Measurements from ENCODE around the gene UBA52. TPM values are rescaled to one million over a fixed set of nuclear protein-coding genes. Genes with fewer than 3 reads are reported as not detected.

UBA52 gene
- total RNA-seq (2022; extraction: Qiagen RNA extraction; ENCODE audit: low read depth): 972 to 1,227 TPM (median 1,167 TPM) in 5 replicates

GRCh38 chr19:18571564-18572344 is at the start of gene UBA52:
Gene UBA52, plus strand, starts transcription at chr19:18571857. Its CDS starts 1,444 bp downstream, at chr19:18573301.

GRCh38 chr19:18542941-18543813 is 28.5 kb upstream of the UBA52 start, which contains the start of gene FKBP8:
Gene FKBP8, minus strand, starts transcription at chr19:18543573. Its CDS starts 1,603 bp downstream, at chr19:18541970.

GRCh38 chr19:18557411-18558201 is 14.1 kb upstream of the UBA52 start, which contains the start of gene KXD1:
Gene KXD1, plus strand, starts transcription at chr19:18557870. Its CDS starts 4,187 bp downstream, at chr19:18562057.

GRCh38 chr19:18588611-18589379 is 17.1 kb downstream of the UBA52 start, which contains the start of gene REX1BD:
Gene REX1BD, plus strand, starts transcription at chr19:18588798. Its CDS starts 4 bp downstream, at chr19:18588802.

GRCh38 chr19:18606281-18607225 is 34.9 kb downstream of the UBA52 start, which contains the start of gene CRLF1:
Gene CRLF1, minus strand, starts transcription at chr19:18606799. Its CDS starts 143 bp downstream, at chr19:18606656.

DNA sequence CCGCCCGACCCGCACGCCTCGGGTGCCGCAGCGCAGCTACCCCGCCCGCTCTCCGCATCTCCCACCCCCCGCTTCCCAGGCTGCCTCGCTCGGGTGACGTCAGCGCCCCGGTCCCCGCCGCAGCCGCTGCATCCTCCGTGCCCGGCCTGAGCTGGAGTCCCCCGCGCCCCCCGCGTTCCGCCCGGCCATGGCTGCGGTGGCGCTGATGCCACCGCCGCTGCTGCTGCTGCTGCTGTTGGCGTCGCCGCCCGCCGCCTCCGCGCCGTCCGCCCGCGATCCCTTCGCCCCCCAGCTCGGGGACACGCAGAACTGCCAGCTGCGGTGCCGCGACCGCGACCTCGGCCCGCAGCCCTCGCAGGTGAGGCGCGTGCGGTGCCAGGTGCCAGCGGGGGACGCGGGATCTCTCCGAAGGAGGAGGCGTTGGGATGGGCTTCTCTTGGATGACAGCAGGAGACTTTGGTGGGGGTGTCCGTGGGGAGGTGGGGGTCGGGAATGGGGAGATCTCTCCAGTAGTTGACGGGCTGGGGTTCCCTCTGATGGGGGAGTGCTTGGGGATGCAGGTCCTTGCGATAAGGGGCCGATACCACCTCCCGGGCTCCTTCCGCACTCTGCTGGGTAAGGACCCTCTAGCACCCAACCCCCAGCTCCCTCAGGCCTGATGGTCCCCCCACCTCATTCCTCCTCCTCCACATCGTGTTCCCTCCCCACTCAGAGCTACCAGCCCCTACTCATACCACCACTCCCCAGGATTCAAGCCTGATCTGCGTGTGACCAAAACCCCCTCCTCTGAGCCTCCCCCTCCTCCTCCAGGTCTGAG is 41.3 kb downstream of the UBA52 start, which contains the start of gene TMEM59L:
TMEM59L (plus strand) TSS at position 99 of the 817 bp plus-strand sequence; CDS start at position 188, 89 bp downstream.

Other genes with a start within 250 kb of the UBA52 start
- gene LSM4, start 248.8 kb upstream of the UBA52 start, total RNA-seq (2022; extraction: Qiagen RNA extraction; ENCODE audit: low read depth): 212 to 240 TPM (median 230 TPM) in 5 replicates
- gene PGPEP1, start 231.3 kb upstream of the UBA52 start, total RNA-seq (2022; extraction: Qiagen RNA extraction; ENCODE audit: low read depth): 2.2 to 3.7 TPM (median 3.6 TPM) in 5 replicates
- 32.5 to 82.2 TPM (median 56.6 TPM) in 5 replicates for gene GDF15, start 185.7 kb upstream of the UBA52 start, total RNA-seq (2022; extraction: Qiagen RNA extraction; ENCODE audit: low read depth)
- 0.05 TPM in 2 of 5 replicates, not detected in the others for gene LRRC25, start 174.2 kb upstream of the UBA52 start, total RNA-seq (2022; extraction: Qiagen RNA extraction; ENCODE audit: low read depth)
- 35.0 to 58.4 TPM (median 53.9 TPM) in 5 replicates for gene SSBP4, start 152.5 kb upstream of the UBA52 start, total RNA-seq (2022; extraction: Qiagen RNA extraction; ENCODE audit: low read depth)
- 31.8 to 43.0 TPM (median 41.5 TPM) in 5 replicates for gene ISYNA1, start 133.7 kb upstream of the UBA52 start, total RNA-seq (2022; extraction: Qiagen RNA extraction; ENCODE audit: low read depth)
- gene ELL, start 49.8 kb upstream of the UBA52 start, total RNA-seq (2022; extraction: Qiagen RNA extraction; ENCODE audit: low read depth): 4.0 to 5.2 TPM (median 5.0 TPM) in 5 replicates
- gene FKBP8, start 28.3 kb upstream of the UBA52 start, total RNA-seq (2022; extraction: Qiagen RNA extraction; ENCODE audit: low read depth): 122 to 156 TPM (median 144 TPM) in 5 replicates
- gene KXD1, start 14.0 kb upstream of the UBA52 start, total RNA-seq (2022; extraction: Qiagen RNA extraction; ENCODE audit: low read depth): 74.2 to 107 TPM (median 101 TPM) in 5 replicates
- 43.1 to 59.2 TPM (median 55.1 TPM) in 5 replicates for gene REX1BD, start 16.9 kb downstream of the UBA52 start, total RNA-seq (2022; extraction: Qiagen RNA extraction; ENCODE audit: low read depth)
- 1.9 to 4.5 TPM (median 2.2 TPM) in 5 replicates for gene CRLF1, start 34.9 kb downstream of the UBA52 start, total RNA-seq (2022; extraction: Qiagen RNA extraction; ENCODE audit: low read depth)
- gene TMEM59L, start 41.0 kb downstream of the UBA52 start, total RNA-seq (2022; extraction: Qiagen RNA extraction; ENCODE audit: low read depth): 4.2 to 6.2 TPM (median 5.2 TPM) in 5 replicates
- 2.3 to 3.8 TPM (median 3.1 TPM) in 5 replicates for gene KLHL26, start 65.2 kb downstream of the UBA52 start, total RNA-seq (2022; extraction: Qiagen RNA extraction; ENCODE audit: low read depth)
- 3.9 to 5.7 TPM (median 4.5 TPM) in 5 replicates for gene CRTC1, start 111.8 kb downstream of the UBA52 start, total RNA-seq (2022; extraction: Qiagen RNA extraction; ENCODE audit: low read depth)
- 0.03 TPM in 1 of 5 replicates, not detected in the others for gene COMP, start 219.4 kb downstream of the UBA52 start, total RNA-seq (2022; extraction: Qiagen RNA extraction; ENCODE audit: low read depth)

All from A549 treated with CpdA at 1 μM for 4 hours (cell line).